ENCODE measurements around the gene CPNE8.

- no peak for TF ChIP-seq POLR2A (IDR thresholded peaks at IDR 0.05)
- no peak for TF ChIP-seq CTCF (IDR thresholded peaks at IDR 0.05)
Observed at GRCh38 chr12:38732761-38733160, 172.6 kb downstream of the CPNE8 start.
